OCI-LY7 (cell line): ENCODE data around the gene TMPRSS4.

ENCODE experiments used
- CTCF ChIP-seq: fragments of 200-600 bp; sonication (generic); conservative IDR thresholded peaks from 2 replicates; pipeline ENCODE4 v1.5.1; 2014; ENCODE audit warnings: mild to moderate bottlenecking, antibody characterized with exemption, low read length, moderate library complexity, mixed read lengths
- EZH2phosphoT487 ChIP-seq: fragments of 200-600 bp; sonication (generic); IDR thresholded peaks from 2 replicates; pipeline ENCODE4 v1.6.1; 2018; ENCODE audit warnings: low read depth, borderline replicate concordance, mild to moderate bottlenecking, mixed run types, antibody characterized with exemption, low read length, moderate library complexity, mixed read lengths

- TF ChIP-seq CTCF (no peak), EZH2phosphoT487 (no peak)
Measured at GRCh38 chr11:118162846-118163245, 86.0 kb downstream of the TMPRSS4 start.
